ENCODE data around the gene ATP8B4.

ATP8B4 gene

DNA sequence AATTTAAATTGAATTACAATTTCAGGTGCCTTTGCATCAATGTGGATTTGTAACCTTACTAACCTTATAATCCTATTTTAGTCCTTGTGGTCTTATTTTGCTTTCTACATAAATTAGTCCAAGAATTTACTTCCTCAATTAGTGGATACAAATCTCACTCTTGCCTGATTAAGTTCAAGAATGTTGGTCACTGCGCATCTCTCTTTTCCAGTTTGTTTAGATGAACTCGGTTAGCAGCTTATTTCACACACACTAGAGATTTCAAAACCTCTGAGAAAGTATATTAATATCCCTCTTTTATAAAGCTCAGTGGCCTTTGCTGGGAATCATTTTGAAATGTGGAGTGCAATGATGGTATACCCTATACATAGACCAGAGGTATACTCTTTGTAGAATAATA, 254.8 kb downstream of the ATP8B4 start:
- no peak overlapping the region for H2AFZ ChIP-seq (ENCODE audit: low read depth, low read length, severe bottlenecking)
- H3K36me3 ChIP-seq (ENCODE audit: low read length) = no peaks in the 10 kb centered on the region
- no peak overlapping the region for H3K4me2 ChIP-seq (ENCODE audit: low read depth, low read length, poor library complexity, severe bottlenecking)
- no peaks in the 10 kb centered on the region for H3F3A ChIP-seq (ENCODE audit: insufficient read depth)
- TF ChIP-seq, protein P1, sequence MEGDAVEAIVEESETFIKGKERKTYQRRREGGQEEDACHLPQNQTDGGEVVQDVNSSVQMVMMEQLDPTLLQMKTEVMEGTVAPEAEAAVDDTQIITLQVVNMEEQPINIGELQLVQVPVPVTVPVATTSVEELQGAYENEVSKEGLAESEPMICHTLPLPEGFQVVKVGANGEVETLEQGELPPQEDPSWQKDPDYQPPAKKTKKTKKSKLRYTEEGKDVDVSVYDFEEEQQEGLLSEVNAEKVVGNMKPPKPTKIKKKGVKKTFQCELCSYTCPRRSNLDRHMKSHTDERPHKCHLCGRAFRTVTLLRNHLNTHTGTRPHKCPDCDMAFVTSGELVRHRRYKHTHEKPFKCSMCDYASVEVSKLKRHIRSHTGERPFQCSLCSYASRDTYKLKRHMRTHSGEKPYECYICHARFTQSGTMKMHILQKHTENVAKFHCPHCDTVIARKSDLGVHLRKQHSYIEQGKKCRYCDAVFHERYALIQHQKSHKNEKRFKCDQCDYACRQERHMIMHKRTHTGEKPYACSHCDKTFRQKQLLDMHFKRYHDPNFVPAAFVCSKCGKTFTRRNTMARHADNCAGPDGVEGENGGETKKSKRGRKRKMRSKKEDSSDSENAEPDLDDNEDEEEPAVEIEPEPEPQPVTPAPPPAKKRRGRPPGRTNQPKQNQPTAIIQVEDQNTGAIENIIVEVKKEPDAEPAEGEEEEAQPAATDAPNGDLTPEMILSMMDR (IDR thresholded peaks at IDR 0.05; ENCODE audit: insufficient read depth, low read length, poor library complexity, severe bottlenecking) = no peak
- no peak for TF ChIP-seq EZH2phosphoT487 (conservative IDR thresholded peaks at IDR 0.05; ENCODE audit: low read length)
- no peak overlapping the region for H3K4me3 ChIP-seq (ENCODE audit: insufficient read depth, low read length, poor library complexity, severe bottlenecking)
- H4K20me1 ChIP-seq (ENCODE audit: low read depth, low read length) = no peaks in the 10 kb centered on the region
- no peaks in the 10 kb centered on the region for H3K27me3 ChIP-seq (ENCODE audit: low read length)
- no peaks in the 10 kb centered on the region for H3K9me3 ChIP-seq (ENCODE audit: insufficient read depth, low read length)
- H3K9ac ChIP-seq (ENCODE audit: low read length) = no peak overlapping the region
- H3K9me2 ChIP-seq (replicated peaks; ENCODE audit: insufficient read depth, low read length) = no peaks in the 10 kb centered on the region
- H3K27ac ChIP-seq (ENCODE audit: low read depth, low read length) = no peak overlapping the region
- H3K79me2 ChIP-seq (ENCODE audit: insufficient read depth, low read length) = no peaks in the 10 kb centered on the region

DNA sequence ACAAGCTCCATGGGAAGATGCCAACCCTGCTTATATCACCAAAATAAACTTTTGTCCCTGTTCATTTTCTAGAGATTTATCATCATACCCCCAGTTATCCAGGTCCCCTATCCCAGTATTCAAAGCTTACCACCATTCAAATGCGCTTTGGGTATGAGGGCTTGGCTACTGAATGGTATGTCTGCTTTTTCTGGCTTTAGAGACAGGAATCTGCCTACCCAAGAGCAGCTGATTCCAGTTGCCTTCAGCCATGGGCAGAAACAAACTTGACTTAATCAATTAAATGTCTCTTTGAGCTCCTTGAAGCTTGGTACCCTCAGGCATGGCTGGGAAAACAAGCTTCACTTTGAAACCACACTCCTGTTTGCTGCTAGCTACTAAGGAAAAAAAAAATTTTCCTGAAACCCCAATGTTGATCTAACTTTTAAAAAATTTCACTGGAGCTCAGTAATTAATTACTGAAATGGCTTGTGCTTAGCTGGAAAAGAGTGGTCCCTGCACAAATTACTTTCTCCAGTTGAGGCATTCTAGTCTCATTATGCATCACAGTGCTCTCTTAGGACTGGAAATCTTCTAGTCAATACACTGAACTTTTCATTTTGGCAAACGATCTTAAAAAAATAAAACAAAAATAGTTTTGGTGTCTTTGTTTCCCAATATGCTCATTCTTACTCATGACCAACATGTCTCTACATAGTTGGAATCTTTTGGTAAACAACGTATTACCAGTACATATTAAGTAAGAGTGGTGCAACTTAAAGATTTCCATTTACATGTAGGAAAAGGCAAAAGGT, 255.4 kb downstream of the ATP8B4 start:
- Histone ChIP-seq H3K27ac (ENCODE audit: low read depth, low read length) (no peak overlapping the region), H3K27me3 (ENCODE audit: low read length) (no peaks in the 10 kb centered on the region), H3K9ac (ENCODE audit: low read length) (no peak overlapping the region), H3K4me2 (ENCODE audit: low read depth, low read length, poor library complexity, severe bottlenecking) (no peak overlapping the region), H3K4me3 (ENCODE audit: insufficient read depth, low read length, poor library complexity, severe bottlenecking) (no peak overlapping the region), H2AFZ (ENCODE audit: low read depth, low read length, severe bottlenecking) (no peak overlapping the region), H3K9me3 (ENCODE audit: insufficient read depth, low read length) (no peaks in the 10 kb centered on the region), H3K36me3 (ENCODE audit: low read length) (no peaks in the 10 kb centered on the region), H3F3A (ENCODE audit: insufficient read depth) (no peaks in the 10 kb centered on the region), H4K20me1 (ENCODE audit: low read depth, low read length) (no peaks in the 10 kb centered on the region), H3K9me2 (replicated peaks; ENCODE audit: insufficient read depth, low read length) (no peaks in the 10 kb centered on the region), H3K79me2 (ENCODE audit: insufficient read depth, low read length) (no peaks in the 10 kb centered on the region)
- TF ChIP-seq, protein P1 (IDR thresholded peaks at IDR 0.05; ENCODE audit: insufficient read depth, low read length, poor library complexity, severe bottlenecking) = no peak
- no peak for TF ChIP-seq EZH2phosphoT487 (conservative IDR thresholded peaks at IDR 0.05; ENCODE audit: low read length)

DNA sequence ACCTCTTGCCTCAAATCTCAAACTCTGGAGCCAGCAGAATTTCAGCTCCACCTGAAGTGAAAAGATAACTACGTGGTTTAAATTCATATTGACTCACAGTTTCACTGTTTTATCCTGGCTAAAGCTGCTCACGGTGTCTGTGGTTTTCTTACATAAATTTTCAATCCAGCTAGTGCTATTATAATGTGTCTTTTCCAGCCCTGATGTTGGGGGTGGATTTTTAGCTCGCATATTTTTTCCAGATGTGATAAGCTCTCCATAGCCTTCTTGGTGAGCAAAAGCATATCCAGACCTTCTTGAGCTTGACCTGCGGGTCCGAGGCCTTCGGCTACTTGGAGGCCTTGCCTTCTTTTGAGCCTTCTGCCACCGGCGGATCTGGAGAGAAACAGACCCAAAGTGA, 258.9 kb downstream of the ATP8B4 start:
- no peaks in the 10 kb centered on the region for H3K27me3 ChIP-seq (ENCODE audit: low read length)
- no peak overlapping the region for H3K27ac ChIP-seq (ENCODE audit: low read depth, low read length)
- H3K4me2 ChIP-seq (ENCODE audit: low read depth, low read length, poor library complexity, severe bottlenecking) = no peak overlapping the region
- H2AFZ ChIP-seq (ENCODE audit: low read depth, low read length, severe bottlenecking) = no peak overlapping the region
- no peak overlapping the region for H3K9ac ChIP-seq (ENCODE audit: low read length)
- no peaks in the 10 kb centered on the region for H3K9me2 ChIP-seq (replicated peaks; ENCODE audit: insufficient read depth, low read length)
- TF ChIP-seq EZH2phosphoT487 (conservative IDR thresholded peaks at IDR 0.05; ENCODE audit: low read length) = no peak
- TF ChIP-seq, protein P1 (IDR thresholded peaks at IDR 0.05; ENCODE audit: insufficient read depth, low read length, poor library complexity, severe bottlenecking) = no peak
- H3K4me3 ChIP-seq (ENCODE audit: insufficient read depth, low read length, poor library complexity, severe bottlenecking) = no peak overlapping the region
- no peaks in the 10 kb centered on the region for H4K20me1 ChIP-seq (ENCODE audit: low read depth, low read length)
- no peaks in the 10 kb centered on the region for H3K36me3 ChIP-seq (ENCODE audit: low read length)
- no peaks in the 10 kb centered on the region for H3K9me3 ChIP-seq (ENCODE audit: insufficient read depth, low read length)
- H3K79me2 ChIP-seq (ENCODE audit: insufficient read depth, low read length) = no peaks in the 10 kb centered on the region
- H3F3A ChIP-seq (ENCODE audit: insufficient read depth) = no peaks in the 10 kb centered on the region

Data from SU-DHL-6 (cell line).